ENCODE data around the gene DNAJB13.
"Not testable (repeated sequence)": the region's sequence is repeated elsewhere in the genome, so short reads cannot be mapped to it uniquely, and the experiment has no call there.

DNAJB13 gene, protein sequence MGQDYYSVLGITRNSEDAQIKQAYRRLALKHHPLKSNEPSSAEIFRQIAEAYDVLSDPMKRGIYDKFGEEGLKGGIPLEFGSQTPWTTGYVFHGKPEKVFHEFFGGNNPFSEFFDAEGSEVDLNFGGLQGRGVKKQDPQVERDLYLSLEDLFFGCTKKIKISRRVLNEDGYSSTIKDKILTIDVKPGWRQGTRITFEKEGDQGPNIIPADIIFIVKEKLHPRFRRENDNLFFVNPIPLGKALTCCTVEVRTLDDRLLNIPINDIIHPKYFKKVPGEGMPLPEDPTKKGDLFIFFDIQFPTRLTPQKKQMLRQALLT

DNA sequence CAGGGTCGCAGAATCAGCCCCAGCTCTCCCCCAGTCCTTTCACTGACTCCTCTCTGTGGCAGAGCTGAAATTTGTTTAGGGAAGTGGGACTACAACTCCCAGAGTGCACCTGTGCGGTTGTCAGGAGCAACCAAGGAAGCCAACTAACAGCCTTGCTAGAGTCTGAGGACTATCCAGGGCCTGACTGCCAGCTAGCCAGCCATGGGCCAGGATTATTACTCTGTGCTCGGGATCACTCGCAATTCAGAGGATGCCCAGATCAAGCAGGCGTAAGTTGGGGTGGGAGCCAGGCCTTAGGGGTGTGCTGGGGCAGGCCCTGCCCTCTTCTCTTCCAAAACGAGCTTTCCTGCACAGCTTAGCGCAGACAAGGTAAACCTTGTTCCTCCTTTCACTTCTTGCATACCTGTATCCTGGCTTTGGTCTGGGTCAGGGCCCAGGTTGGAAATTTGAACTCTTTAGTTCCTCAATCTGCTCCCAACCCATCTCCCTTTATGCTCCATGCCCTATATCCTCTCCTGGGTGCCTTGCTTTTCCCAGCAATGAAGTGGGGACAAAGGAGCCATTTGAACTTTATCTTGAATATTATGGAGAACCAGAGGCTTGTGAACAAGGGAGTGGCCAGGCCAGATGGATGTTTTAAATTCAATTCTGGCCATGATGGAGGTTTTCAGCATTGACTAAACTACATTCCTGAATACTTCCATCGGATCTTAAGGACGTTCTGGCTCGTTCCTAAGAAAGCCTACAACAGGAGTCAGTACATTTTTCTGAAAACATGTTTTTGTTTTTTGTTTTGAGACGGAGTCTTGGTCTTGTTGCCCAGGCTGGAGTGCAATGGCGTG, at the start of gene DNAJB13:
Gene DNAJB13, plus strand, starts transcription at position 158 of the 842 bp plus-strand sequence. Its CDS starts 44 bp downstream, at position 202.
- peak in 21 of 56 donors; percentile 1 to 64 (median 25) for DNase-seq

DNA sequence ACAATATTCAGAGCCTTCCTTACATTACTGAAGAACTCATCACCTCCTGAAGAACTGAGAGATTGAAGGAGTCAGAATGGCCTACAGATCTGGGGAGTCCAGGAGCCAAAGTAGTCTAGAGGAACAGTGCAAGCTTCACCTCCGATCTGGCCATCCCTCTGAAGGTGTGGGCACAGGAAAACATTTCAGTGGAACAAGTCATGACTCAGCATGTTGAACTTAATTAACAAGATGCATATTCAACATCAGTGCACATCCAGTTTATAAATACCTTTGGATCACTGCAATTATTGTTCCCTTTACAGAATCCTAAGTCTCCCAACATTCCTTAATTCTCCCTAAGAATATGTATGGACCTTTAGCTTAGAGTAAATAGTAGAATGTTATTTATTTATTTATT, 48.5 kb upstream of the DNAJB13 start:
- no peak for DNase-seq

DNA sequence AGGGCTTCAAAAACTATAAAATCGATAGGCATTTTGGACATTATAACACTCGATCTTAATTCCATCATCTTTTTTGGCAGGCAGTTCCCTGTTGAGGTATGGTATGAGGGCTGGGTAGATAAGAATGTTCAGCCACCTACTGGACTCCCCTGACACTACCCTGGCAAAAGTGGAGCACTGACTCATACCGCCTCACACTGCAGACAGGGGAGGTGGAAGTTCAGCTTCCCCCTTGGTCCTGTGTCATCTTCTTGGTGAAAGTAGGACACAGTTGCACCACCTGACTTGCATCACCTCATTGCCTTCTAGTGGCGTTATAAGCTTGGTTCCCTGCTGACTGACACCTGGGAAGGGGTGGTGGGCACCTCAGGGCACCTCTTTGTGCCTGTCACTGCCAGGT, 43.6 kb upstream of the DNAJB13 start:
- no peak for DNase-seq

DNA sequence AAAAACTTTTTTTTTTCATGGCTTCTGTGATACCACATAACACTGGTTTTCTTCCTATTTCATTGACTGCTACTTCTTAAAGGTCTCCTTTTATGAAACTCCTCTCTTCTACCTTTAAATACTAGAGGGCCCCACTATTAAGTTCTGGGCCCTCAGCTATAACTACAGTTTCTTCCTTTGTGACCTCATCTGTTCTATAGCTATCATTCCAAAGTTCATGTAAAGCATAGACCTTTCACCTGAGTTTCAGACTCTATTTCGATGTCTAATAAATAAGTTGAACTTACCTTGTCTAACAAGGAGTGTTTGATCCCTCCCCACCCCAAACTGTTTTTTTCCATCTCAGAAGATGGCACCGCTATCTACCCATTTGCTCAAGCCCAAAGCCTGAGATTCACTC, 38.8 kb upstream of the DNAJB13 start:
- DNase-seq: no peak

DNA sequence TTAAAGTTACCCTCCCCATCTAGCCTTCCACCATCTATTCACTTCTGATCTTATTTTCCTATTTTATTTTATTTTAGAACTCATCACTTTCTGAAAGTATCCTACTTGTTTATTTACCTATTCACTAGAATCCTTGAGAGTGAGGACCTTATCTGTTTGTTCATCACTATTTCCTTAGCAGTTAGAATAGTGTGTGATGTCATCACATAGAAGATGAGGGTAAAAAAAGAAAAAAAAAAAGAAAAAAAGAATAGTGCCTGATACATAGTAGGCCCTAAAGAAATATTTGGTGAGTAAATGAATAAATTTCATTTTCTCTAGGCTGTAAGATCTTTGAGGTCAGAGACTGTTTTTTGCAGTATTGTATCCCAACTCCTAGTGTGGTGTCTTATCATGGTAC, 37.4 kb upstream of the DNAJB13 start:
- no peak for DNase-seq

DNA sequence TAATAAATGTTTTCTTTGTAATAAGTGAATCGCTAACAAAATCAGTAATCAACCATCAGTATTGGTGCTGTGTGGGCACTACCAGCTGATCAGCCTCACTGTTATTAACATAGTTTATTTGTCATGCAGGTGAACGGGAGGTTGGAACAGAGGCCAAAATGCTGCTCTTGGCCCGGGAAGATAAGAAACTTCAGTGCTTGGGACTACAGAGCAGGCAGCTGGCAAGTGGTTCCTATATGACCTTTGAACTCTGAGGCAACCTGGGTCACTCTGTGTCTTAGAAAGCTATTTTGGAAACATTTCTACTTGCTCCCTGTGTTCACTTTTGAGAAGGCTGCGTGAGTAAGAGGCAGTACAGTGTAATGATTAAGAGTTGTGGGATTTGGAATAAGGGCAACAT, 36.5 kb upstream of the DNAJB13 start:
- no peak for DNase-seq

DNA sequence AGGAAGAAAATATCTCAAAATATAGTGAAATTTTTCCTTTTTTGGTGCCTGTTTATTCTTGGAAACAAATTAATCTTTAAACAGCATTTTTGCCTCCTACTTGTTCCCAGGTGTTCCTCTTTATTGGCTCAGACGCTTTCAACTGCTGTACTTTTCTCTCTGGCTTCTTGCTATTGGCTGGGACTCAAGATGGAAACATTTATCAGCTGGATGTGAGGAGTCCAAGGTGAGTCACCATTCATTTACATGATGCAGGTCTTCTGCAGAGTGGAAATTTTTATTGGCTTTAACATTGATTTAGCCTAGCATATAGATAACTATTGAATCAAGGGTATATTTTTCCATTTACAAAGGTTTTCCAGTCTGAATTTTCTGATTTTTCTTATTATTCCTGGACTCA, 34.4 kb upstream of the DNAJB13 start:
- peak in 9 of 56 donors; percentile 2 to 62 (median 18) for DNase-seq

DNA sequence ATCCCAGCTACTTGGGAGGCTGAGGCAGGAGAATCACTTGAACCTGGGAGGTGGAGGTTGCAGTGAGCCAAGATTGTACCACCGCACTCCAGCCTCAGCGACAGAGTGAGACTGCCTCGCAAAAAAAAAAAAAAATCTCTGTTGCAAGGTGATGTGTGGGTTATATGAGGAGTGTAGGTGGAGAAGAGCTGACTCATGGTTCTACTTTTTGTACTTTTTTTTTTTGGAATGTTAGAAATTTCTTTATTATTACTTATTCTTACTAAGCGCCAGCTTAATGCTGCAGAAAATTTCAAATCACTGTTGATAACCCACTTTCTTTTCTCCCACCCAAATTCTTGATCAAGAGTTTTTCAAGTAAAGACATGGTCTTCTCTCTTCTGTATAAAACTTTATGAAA, 29.6 kb upstream of the DNAJB13 start:
- peak in 2 of 56 donors; percentile 10 to 25 for DNase-seq

DNA sequence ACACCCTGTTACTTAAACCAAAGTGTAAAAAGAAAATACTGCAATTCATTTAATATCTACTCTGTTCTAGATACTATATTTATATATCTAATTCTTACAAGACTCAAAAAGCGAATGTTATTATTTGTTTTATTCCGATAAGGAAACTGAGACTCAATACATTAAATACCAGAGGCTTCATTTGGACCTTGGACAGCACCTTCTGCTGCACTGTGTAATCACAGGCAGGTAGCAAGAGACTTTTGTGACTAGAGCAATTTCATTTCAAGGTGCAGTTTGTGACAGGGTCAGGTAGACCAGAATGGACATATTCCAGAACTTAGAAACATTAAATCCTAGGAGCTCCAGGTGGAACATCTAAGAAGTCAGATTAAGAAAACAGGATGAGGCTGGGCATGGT, 21.4 kb upstream of the DNAJB13 start:
- no peak for DNase-seq

DNA sequence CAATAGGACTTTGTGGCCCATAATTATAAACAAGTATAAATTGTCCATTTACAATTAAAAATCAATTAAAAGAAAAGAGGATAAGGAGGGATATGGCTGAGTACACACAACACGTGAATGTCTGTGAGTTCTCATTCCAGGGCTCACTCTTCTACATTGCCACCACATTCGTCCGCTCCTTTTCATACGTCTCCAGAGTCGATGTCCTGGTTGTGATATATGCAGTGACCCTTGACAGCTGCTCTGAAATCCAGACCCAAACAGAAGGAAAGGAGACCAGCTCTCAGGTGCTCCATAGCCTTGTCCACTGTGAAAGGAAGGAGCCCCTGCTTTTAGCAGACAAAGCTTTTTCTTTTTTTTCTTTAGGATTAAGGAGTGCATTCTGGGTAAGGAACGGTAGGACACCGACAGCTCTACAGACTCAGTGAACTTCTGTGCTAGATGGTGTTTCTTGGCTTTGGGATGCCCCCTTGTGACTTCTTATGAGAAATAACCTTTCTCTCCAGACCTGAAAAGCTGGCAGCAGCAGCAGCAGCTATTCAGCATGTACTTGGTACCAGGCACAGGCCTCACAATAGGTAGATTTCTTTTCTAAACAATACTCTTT, 19.7 kb upstream of the DNAJB13 start:
- DNase-seq: peak in 41 of 56 donors; percentile 3 to 69 (median 22)

DNA sequence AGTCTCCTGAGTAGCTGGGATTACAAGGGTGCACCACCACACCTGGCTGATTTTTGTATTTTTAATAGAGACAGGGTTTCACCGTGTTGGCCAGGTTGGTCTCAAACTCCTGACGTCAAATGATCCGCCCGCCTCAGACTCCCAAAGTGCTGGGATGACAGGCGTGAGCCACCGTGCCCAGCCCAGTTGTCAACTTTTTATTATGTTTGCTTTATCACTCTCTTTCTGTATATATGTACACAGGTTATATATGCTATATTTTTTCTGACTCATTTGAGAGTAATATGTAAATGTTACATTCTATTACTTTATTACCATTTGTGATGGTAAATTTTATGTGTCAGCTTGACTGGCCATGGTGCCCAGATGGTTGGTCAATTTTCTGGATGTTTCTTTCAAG, 18.9 kb upstream of the DNAJB13 start:
- DNase-seq: no peak

DNA sequence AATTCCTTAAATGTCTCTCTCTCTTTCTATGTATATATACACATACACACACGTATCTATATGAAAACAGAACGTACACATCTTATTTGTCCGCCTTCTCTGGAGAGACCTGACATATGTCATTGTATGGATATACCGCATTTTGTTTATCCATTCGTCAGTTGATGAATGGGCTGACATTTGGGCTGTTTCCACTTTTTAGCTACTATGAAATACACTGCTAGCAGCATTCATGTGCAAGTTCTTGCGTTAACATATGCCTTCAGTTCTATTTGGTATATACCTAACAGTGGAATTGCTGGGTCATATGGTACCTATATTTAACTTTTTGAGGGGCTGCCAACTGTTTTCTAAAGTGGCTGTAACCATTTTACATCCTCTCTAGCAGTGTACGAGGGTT, 18.0 kb upstream of the DNAJB13 start:
- DNase-seq: no peak

DNA sequence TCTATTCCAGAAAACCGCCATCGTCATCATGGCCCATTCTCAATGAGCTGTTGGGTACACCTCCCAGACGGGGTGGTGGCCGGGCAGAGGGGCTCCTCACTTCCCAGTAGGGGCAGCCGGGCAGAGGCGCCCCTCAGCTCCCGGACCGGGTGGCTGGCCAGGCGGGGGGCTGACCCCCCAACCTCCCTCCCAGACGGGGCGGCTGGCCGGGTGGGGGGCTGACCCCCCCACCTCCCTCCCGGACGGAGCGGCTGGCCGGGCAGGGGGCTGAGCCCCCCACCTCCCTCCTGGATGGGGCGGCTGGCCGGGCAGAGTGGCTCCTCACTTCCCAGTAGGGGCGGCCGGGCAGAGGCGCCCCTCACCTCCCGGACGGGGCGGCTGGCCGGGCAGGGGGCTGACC, 14.8 kb upstream of the DNAJB13 start:
- not testable (repeated sequence) for DNase-seq

DNA sequence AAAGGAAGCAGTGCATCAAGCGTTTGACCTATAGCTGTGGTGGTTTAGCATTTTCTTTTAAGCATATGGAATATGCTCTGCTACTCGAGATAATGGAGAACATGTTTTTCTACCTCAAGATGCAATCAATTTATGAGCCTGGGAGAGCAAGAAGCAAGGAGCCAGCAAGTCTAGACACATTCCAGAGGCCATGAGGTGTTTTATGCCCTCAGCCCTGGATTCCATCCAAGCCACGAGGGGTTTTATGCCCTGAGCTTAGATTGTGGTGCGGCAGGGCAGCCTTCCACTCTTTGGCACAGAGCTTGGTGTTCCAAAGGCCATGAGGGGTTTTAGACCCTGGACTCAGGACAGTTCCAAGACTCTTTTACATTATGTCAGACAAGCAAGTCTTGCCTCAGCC, 11.7 kb upstream of the DNAJB13 start:
- DNase-seq: no peak

DNA sequence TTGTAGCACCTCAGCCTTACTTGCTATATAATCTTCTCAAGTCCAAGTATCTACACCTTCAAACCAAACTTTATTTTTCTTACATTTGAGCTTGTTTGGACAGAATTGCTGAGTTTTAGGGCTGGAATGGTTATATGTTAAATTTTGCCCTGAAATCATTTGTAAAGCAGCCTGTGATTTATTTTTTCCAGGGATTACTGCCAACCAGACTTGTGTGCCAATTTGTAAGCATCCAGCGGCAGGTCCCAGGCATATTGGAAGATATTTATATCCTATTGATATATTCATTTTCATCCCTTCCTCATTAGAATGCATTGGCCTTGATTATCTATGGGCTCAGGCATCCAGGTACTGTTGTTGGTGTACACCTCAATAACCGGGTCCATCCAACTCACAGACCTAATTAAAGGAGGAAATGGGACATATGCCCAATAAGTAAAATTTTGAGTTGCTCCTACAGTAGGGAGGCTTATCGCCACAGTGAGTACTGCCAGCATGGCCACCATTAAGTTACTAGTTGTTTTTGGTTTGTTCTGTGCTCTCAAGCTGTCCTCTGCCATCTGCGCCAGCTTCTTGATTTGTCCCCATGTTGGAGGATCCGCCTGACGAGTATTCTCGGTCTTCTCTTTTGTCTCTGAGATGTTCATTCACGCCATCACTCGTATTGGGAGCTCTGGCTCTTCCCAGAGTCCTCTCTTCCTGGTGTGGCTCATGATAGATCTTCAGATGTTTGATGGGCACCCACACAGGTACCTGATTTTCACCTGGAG, 9.8 kb upstream of the DNAJB13 start:
- DNase-seq: no peak

DNA sequence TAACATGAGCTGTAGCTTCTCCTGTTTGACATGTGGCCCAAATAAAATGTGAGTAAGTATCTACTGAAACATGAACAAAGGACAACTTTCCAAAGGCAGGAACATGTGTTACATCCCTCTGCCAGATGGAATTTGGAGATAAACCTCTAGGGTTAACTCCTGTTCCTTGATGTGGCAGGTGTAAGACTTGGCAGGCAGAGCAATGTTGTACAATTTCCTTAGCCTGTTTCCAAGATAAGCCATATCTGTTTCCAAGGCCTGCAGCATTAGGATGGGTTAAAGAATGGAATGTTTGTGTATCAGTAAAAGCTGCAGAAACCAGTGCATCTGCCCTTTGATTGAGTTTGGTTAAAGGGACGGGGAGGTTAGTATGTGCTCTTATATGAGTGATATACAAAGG, 8.8 kb upstream of the DNAJB13 start:
- no peak for DNase-seq

DNA sequence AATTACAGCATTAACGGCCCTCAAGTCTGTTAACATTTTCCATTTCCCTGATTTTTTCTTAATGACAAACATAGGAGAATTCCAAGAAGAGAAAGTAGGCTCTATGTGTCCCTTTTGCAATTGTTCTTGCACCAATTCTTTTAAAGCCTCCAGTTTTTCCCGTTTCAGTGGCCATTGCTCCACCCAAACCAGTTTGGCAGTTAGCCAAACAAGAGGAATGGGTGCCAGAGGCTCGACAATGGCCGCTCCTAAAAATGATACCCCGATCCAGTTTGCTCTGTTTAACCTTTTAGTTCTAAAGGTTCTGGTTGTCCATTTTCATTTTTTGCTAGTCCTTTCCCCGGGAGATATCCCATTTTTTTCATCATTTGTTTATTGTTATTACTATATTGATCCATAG, 6.7 kb upstream of the DNAJB13 start:
- no peak for DNase-seq

DNA sequence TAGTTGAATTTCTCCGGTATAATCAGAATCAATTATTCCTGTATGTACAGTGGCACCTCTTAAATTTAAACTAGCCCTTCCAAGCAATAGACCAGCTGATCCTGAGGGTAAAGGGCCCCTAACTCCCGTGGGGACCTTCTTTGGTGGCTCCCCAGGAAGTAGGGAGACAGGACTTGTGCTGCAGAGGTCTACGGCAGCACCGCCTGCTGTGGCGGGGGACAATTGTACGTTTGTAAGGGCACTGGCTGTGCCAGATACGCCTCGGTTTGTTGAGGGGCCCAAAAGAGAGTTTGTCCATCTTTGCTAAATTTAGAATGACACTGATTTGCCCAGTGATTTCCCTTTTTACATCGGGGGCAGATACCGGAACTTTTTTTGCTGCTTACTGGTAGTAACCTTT, 5.9 kb upstream of the DNAJB13 start:
- peak in 1 of 56 donors; percentile 3 for DNase-seq

DNA sequence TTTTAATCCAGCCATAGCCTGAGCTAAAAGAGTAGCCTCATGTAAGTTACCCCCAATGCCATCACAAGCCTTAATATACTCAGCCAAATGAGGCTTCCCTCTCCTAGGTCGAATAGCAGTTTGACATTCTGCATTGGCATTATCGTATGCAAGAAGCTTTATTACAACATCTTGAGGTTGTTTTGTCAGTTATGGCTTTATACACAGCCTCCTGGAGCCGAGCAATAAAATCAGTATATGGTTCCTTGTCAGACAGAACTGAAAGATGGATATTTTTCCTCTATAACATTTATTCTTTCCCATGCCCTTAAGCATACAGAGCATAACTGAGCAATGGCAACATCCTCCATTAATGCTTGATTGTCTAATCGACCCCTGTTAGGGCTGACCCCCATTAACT, 5.4 kb upstream of the DNAJB13 start:
- DNase-seq: no peak

DNA sequence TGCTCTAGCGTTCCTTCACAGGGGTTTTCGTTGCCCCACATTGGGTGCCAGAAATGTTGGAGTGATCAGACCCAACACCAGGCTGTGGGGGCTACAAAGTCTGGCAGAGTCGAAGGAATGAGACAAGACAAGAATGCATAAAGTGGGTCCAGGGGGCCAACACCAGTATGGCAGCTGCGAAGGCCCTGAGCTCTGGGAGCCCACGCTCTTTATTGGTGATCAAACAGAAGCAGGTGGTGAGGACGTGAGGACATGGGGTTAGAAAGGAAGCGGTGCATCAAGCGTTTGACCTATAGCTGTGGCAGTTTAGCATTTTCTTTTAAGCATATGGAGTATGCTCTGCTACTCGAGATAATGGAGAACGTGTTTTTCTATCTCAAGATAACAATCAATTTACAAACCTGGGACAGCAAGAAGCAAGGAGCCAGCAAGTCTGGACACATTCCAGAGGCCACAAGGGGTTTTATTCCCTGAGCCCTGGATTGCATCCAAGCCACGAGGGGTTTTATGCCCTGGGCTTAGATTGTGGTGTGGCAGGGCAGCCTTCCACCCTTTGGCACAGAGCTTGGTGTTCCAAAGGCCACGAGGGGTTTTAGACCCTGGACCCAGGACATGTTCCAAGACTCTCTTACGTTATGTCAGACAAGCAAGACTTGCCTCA, 3.9 kb upstream of the DNAJB13 start:
- no peak for DNase-seq

DNA sequence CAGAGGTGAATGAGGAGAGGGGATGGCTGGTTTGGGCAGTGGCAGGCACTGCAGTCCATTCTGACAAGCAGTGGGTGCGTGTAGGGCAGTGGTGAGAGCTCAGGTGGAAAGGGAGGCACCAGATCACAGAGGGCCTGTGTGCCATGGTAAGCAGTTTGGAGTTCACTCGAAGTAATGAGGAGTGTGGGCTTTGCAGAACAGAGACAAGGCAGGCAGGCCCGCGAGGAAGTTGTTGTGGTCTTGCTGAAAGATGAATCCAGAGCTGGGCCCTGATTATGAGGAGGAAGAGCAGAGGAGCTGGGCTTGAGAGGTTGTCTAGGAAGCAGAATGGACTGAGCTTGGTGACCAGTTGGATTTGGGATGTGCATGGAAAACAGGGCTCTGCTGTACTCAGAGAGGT, 1.6 kb upstream of the DNAJB13 start:
- DNase-seq: no peak

Measured in nucleus accumbens (tissue), 56 donors.